ENCODE data around the gene TRIM24.

- no peak for TF ChIP-seq ZNF274 (IDR thresholded peaks at IDR 0.05; ENCODE audit: low read depth, low read length)
- no peak for TF ChIP-seq YY1 (IDR thresholded peaks at IDR 0.05; ENCODE audit: insufficient read depth, insufficient read length)
Measured at GRCh38 chr7:138632384-138632783, 172.3 kb downstream of the TRIM24 start.

All from NT2/D1 (cell line).